Measurements from ENCODE around the gene PKD1L1. TPM values are rescaled to one million over a fixed set of nuclear protein-coding genes. Genes with fewer than 3 reads are reported as not detected.
"Not testable (repeated sequence)": the region's sequence is repeated elsewhere in the genome, so short reads cannot be mapped to it uniquely, and the experiment has no call there.

Gene PKD1L1
- under 1 TPM; 0.08 to 0.12 TPM for total RNA-seq

- no peak for DNase-seq
- Mint-ChIP-seq H3K36me3 (ENCODE audit: low read depth) (no peaks in the 10 kb centered on the region), H3K9me3 (no peaks in the 10 kb centered on the region), H3K4me3 (no peak within 1 kb of the TSS), H3K4me1 (no peaks in the 10 kb centered on the region), H3K27ac (no peak within 1 kb of the TSS), H3K27me3 (no peaks in the 10 kb centered on the region)
- POLR2A ChIA-PET, result no interaction called here
- CTCF ChIA-PET, result interaction anchor here (0.6 to 1.4 kb wide), 5 partner anchors 16 to 346 kb away, joined by 3 to 5 read pairs (median 3); no protein-coding TSS in a partner anchor
Observed at GRCh38 chr7:47948141-47948790, at the start of gene PKD1L1. TSS of gene PKD1L1 (minus strand) at chr7:47948466. CDS start at chr7:47948440, 26 bp downstream.

DNA sequence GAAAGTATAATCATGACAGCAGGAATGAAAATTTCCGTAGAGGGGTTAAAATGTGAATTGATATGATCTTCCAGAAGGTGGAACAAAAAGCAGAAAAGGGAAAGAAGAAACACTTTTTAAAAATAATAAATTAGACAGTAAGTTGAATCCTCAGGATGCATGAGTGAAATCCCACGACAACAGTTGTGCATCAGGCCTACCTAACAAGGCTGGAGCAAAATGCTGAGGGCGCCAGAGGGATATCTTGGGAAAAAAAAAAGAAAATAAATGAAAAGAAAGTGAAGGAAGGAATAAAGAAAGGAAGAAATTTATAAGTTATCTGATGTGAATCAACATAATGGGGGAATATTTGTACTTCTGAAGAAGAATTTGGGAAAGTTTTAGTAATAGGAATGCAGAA lies 44.2 kb upstream of the PKD1L1 start:
- Mint-ChIP-seq H3K27ac (peak overlapping the region; percentile 89), H3K4me1 (peaks cover 21% of the 10 kb centered on the region), H3K9me3 (peaks cover 2% of the 10 kb centered on the region), H3K4me3 (peak overlapping the region; percentile 75), H3K36me3 (ENCODE audit: low read depth) (no peaks in the 10 kb centered on the region), H3K27me3 (no peaks in the 10 kb centered on the region)
- POLR2A ChIA-PET, result interaction anchor here (1.0 kb wide), 1 partner anchor 96 kb away, joined by 3 read pairs; no protein-coding TSS in a partner anchor
- DNase-seq, result no peak
- CTCF ChIA-PET, result interaction anchor here (0.7 to 2.7 kb wide), 17 partner anchors 10 to 169 kb away, joined by 3 to 20 read pairs (median 4); partner anchors contain the start of gene HUS1

- DNase-seq, result peak; percentile 90
- POLR2A ChIA-PET, result interaction anchor here (0.7 to 1.0 kb wide), 2 partner anchors 15 to 96 kb away, joined by 3 to 4 read pairs; no protein-coding TSS in a partner anchor
- H3K36me3 Mint-ChIP-seq (ENCODE audit: low read depth), result no peaks in the 10 kb centered on the region
- peak overlapping the region; percentile 75 for H3K4me3 Mint-ChIP-seq
- peaks cover 2% of the 10 kb centered on the region for H3K9me3 Mint-ChIP-seq
- peak overlapping the region; percentile 89 for H3K27ac Mint-ChIP-seq
- no peaks in the 10 kb centered on the region for H3K27me3 Mint-ChIP-seq
- CTCF ChIA-PET, result interaction anchor here (0.6 to 2.7 kb wide), 21 partner anchors 9 to 170 kb away, joined by 3 to 20 read pairs (median 4); partner anchors contain the start of genes HUS1 and PKD1L1
- H3K4me1 Mint-ChIP-seq, result peaks cover 21% of the 10 kb centered on the region
Observed at GRCh38 chr7:47991741-47992311, 43.6 kb upstream of the PKD1L1 start.

GRCh38 chr7:47991270-47991669 lies 43.0 kb upstream of the PKD1L1 start:
- no peaks in the 10 kb centered on the region for H3K36me3 Mint-ChIP-seq (ENCODE audit: low read depth)
- ChIA-PET CTCF (interaction anchor here (0.6 to 2.7 kb wide), 19 partner anchors 8 to 171 kb away, joined by 3 to 20 read pairs (median 4); partner anchors contain the start of genes HUS1 and PKD1L1), POLR2A (no interaction called here)
- H3K4me3 Mint-ChIP-seq, result peak overlapping the region; percentile 75
- DNase-seq, result no peak
- H3K9me3 Mint-ChIP-seq, result peaks cover 2% of the 10 kb centered on the region
- H3K27ac Mint-ChIP-seq, result peak overlapping the region; percentile 89
- peaks cover 21% of the 10 kb centered on the region for H3K4me1 Mint-ChIP-seq
- H3K27me3 Mint-ChIP-seq, result no peaks in the 10 kb centered on the region

DNA sequence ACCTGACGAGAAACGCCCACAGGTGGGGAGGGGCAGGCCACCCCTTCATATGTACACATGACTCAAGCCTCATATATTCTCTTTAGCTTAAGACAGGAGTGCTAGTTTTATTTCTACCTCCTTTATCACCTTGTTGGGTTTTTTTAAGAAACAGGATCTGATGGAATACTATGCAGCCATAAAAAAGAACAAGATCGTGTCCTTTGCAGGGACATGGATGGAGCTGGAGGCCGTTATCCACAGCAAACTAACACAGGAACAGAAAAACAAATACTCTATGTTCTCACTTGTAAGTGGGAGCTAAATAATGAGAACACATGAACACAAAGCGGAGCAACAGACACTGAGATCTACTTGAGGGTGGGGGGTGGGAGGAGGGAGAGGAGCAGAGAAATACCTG lies 42.3 kb upstream of the PKD1L1 start:
- ChIA-PET CTCF (interaction anchor here (0.6 to 2.7 kb wide), 7 partner anchors 8 to 121 kb away, joined by 3 to 20 read pairs (median 5); no protein-coding TSS in a partner anchor), POLR2A (no interaction called here)
- DNase-seq, result no peak
- Mint-ChIP-seq H3K36me3 (ENCODE audit: low read depth) (no peaks in the 10 kb centered on the region), H3K27ac (peak overlapping the region; percentile 60), H3K27me3 (no peaks in the 10 kb centered on the region), H3K4me1 (peaks cover 21% of the 10 kb centered on the region), H3K9me3 (peaks cover 2% of the 10 kb centered on the region), H3K4me3 (peak overlapping the region; percentile 13)

DNA sequence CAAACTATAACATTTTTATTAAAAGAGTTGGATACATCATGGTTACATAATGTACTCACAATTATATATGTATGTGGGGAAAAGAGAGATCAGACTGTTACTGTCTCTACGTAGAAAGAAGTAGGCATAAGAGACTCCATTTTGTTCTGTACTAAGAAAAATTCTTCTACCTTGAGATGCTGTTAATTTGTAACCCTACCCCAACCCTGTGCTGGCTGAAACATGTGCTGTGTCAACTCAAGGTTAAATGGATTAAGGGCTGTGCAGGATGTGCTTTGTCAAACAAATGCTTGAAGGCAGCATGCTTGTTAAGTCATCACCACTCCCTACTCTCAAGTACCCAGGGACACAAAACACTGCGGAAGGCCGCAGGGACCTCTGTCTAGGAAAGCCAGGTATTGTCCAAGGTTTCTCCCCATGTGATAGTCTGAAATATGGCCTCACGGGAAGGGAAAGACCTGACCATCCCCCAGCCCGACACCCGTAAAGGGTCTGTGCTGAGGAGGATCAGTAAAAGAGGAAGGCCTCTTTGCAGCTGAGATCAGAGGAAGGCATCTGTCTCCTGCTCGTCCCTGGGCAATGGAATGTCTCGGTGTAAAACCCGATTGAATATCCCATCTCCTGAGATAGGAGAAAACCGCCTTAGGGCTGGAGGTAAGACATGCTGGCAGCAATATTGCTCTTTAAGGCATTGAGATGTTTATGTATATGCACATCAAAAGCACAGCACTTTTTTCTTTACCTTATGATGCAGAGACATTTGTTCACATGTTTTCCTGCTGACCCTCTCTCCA lies 41.5 kb upstream of the PKD1L1 start:
- H3K9me3 Mint-ChIP-seq; H3K36me3 Mint-ChIP-seq (ENCODE audit: low read depth); H3K27me3 Mint-ChIP-seq; H3K4me3 Mint-ChIP-seq; DNase-seq: not testable (repeated sequence)
- ChIA-PET POLR2A (interaction anchor here (0.8 kb wide), 1 partner anchor 115 kb away, joined by 3 read pairs; no protein-coding TSS in a partner anchor), CTCF (interaction anchor here (0.7 to 2.7 kb wide), 4 partner anchors 105 to 120 kb away, joined by 3 to 20 read pairs (median 11); no protein-coding TSS in a partner anchor)
- H3K27ac Mint-ChIP-seq, result peak overlapping the region; percentile 47
- peaks cover 21% of the 10 kb centered on the region for H3K4me1 Mint-ChIP-seq

- CTCF ChIA-PET, result interaction anchor here (0.7 to 2.4 kb wide), 7 partner anchors 11 to 121 kb away, joined by 3 to 18 read pairs (median 3); no protein-coding TSS in a partner anchor
- H3K4me1 Mint-ChIP-seq, result peaks cover 21% of the 10 kb centered on the region
- no peak overlapping the region for H3K4me3 Mint-ChIP-seq
- no peaks in the 10 kb centered on the region for H3K27me3 Mint-ChIP-seq
- H3K27ac Mint-ChIP-seq, result no peak overlapping the region
- H3K36me3 Mint-ChIP-seq (ENCODE audit: low read depth), result no peaks in the 10 kb centered on the region
- H3K9me3 Mint-ChIP-seq, result no peaks in the 10 kb centered on the region
- DNase-seq, result no peak
- POLR2A ChIA-PET, result interaction anchor here (0.8 kb wide), 1 partner anchor 116 kb away, joined by 3 read pairs; no protein-coding TSS in a partner anchor
Observed at GRCh38 chr7:47988496-47989386, 40.5 kb upstream of the PKD1L1 start.

- no peak overlapping the region for H3K4me3 Mint-ChIP-seq
Observed at GRCh38 chr7:47982610-47983009, 34.3 kb upstream of the PKD1L1 start.

GRCh38 chr7:47980648-47981047 lies 32.4 kb upstream of the PKD1L1 start:
- H3K27ac Mint-ChIP-seq, DNase-seq, H3K27me3 Mint-ChIP-seq, H3K4me3 Mint-ChIP-seq, H3K9me3 Mint-ChIP-seq, POLR2A ChIA-PET: not testable (repeated sequence)
- CTCF ChIA-PET, result interaction anchor here (1.2 kb wide), 1 partner anchor 11 kb away, joined by 4 read pairs; no protein-coding TSS in a partner anchor
- peaks cover 27% of the 10 kb centered on the region for H3K36me3 Mint-ChIP-seq (ENCODE audit: low read depth)
- H3K4me1 Mint-ChIP-seq, result peaks cover 20% of the 10 kb centered on the region

More at GRCh38 chr7:47982610-47983009, 34.3 kb upstream of the PKD1L1 start:
- H3K9me3 Mint-ChIP-seq, result no peaks in the 10 kb centered on the region
- H3K27ac Mint-ChIP-seq, result no peak overlapping the region
- H3K4me1 Mint-ChIP-seq, result peaks cover 16% of the 10 kb centered on the region
- DNase-seq, result no peak
- CTCF ChIA-PET, result interaction anchor here (0.9 to 2.1 kb wide), 3 partner anchors 9 to 128 kb away, joined by 3 to 12 read pairs (median 3); no protein-coding TSS in a partner anchor
- POLR2A ChIA-PET, result no interaction called here
- H3K27me3 Mint-ChIP-seq, result no peaks in the 10 kb centered on the region
- H3K36me3 Mint-ChIP-seq (ENCODE audit: low read depth), result peaks cover 11% of the 10 kb centered on the region

GRCh38 chr7:47979832-47980181 lies 31.5 kb upstream of the PKD1L1 start:
- Mint-ChIP-seq H3K27ac (peak overlapping the region; percentile 98), H3K36me3 (ENCODE audit: low read depth) (peaks cover 29% of the 10 kb centered on the region), H3K9me3 (no peaks in the 10 kb centered on the region), H3K4me1 (peaks cover 20% of the 10 kb centered on the region), H3K4me3 (peak overlapping the region; percentile 90), H3K27me3 (no peaks in the 10 kb centered on the region)
- CTCF ChIA-PET, result interaction anchor here (1.2 kb wide), 1 partner anchor 12 kb away, joined by 4 read pairs; no protein-coding TSS in a partner anchor
- POLR2A ChIA-PET, result no interaction called here
- DNase-seq, result no peak

DNA sequence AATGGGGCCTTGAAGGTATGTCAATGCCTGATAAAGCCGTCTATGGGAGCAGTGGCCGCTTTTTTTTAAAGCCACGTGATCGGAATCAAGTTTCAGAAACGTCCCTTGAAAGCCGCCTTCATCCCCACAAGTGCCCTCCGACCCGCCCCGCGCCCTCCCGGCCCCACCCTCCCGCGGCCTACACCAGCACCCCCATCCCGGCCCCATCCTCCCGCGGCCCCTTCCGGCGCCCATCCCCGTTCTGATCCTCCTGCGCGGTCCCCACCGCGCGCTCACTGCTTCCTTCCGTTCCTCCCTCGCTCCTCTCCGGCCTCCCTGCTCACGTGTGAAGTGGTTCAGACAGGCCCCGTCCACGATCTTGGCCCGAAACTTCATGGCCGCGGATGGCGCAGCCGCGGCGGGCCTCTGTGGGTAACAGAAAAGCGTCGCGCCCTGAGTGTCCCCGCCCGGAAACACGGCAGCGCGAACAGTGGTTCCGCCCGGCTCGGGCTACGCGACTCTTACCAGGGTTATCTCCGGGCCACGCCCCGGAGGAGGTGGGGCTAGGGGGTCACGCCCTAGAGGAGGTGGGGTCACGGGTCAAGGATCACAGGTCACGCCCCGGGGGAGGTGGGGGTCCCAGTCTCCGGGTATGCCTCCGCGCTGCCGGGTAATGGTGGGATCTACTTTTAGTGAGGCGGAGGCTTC lies 31.0 kb upstream of the PKD1L1 start, which contains the start of gene HUS1:
HUS1 (minus strand) TSS at position 471 of the 687 bp plus-strand sequence; CDS start at position 375, 96 bp downstream.
- CTCF ChIA-PET, result interaction anchor here (1.2 to 1.3 kb wide), 2 partner anchors 13 to 131 kb away, joined by 4 to 8 read pairs; no protein-coding TSS in a partner anchor
- Mint-ChIP-seq H3K27ac (peak within 1 kb of the TSS; percentile 98), H3K4me1 (peaks cover 21% of the 10 kb centered on the region), H3K4me3 (peak within 1 kb of the TSS; percentile 90), H3K27me3 (no peaks in the 10 kb centered on the region), H3K9me3 (no peaks in the 10 kb centered on the region), H3K36me3 (ENCODE audit: low read depth) (peaks cover 34% of the 10 kb centered on the region)
- POLR2A ChIA-PET, result no interaction called here
- DNase-seq, result peak; percentile 94
